ENCODE measurements around the gene PLCL1. TPM values are rescaled to one million over a fixed set of nuclear protein-coding genes. Genes with fewer than 3 reads are reported as not detected.

PLCL1 gene
- total RNA-seq, 1 donor from 2014 or later = 0.50 TPM

- no peak overlapping the region for H3K4me3 Mint-ChIP-seq (ENCODE audit: unreplicated experiment)
- H3K9me3 Mint-ChIP-seq (ENCODE audit: low read depth) = no peaks in the 10 kb centered on the region
- no peak for DNase-seq (ENCODE audit: low spot score)
- TF ChIP-seq, protein P1, sequence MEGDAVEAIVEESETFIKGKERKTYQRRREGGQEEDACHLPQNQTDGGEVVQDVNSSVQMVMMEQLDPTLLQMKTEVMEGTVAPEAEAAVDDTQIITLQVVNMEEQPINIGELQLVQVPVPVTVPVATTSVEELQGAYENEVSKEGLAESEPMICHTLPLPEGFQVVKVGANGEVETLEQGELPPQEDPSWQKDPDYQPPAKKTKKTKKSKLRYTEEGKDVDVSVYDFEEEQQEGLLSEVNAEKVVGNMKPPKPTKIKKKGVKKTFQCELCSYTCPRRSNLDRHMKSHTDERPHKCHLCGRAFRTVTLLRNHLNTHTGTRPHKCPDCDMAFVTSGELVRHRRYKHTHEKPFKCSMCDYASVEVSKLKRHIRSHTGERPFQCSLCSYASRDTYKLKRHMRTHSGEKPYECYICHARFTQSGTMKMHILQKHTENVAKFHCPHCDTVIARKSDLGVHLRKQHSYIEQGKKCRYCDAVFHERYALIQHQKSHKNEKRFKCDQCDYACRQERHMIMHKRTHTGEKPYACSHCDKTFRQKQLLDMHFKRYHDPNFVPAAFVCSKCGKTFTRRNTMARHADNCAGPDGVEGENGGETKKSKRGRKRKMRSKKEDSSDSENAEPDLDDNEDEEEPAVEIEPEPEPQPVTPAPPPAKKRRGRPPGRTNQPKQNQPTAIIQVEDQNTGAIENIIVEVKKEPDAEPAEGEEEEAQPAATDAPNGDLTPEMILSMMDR (IDR thresholded peaks at IDR 0.05) = no peak
- H3K36me3 Mint-ChIP-seq (ENCODE audit: low read depth) = no peaks in the 10 kb centered on the region
- H3K27me3 Mint-ChIP-seq (ENCODE audit: low read depth) = no peaks in the 10 kb centered on the region
- no peak overlapping the region for H3K27ac Mint-ChIP-seq (ENCODE audit: unreplicated experiment)
- peaks cover 55% of the 10 kb centered on the region for H3K4me1 Mint-ChIP-seq (ENCODE audit: low read depth)
These were observed 72.1 kb downstream of the PLCL1 start for GRCh38 chr2:197876524-197876923.

DNA sequence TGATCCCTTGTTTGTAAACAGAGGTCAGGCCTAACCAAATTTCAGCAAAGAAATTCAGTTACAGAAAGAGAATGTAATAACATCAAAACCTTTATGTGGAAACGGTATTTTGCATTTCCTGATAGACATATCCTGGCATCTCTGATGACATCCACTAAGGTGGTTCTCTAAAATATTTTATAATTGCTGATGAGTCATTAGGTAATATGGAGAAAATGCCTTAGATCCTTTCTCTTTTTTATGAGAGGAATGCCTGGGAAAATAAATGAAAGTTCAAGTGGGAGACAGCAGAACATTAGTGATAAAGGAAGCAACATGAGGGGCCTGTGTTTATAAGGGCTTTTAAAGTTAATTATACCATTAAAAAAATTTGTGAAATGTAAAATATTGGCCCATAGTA is 72.6 kb downstream of the PLCL1 start:
- Mint-ChIP-seq H3K9me3 (ENCODE audit: low read depth) (no peaks in the 10 kb centered on the region), H3K4me1 (ENCODE audit: low read depth) (peaks cover 50% of the 10 kb centered on the region), H3K27me3 (ENCODE audit: low read depth) (no peaks in the 10 kb centered on the region), H3K27ac (ENCODE audit: unreplicated experiment) (no peak overlapping the region), H3K36me3 (ENCODE audit: low read depth) (no peaks in the 10 kb centered on the region), H3K4me3 (ENCODE audit: unreplicated experiment) (no peak overlapping the region)
- TF ChIP-seq, protein P1 (IDR thresholded peaks at IDR 0.05) = no peak
- no peak for DNase-seq (ENCODE audit: low spot score)

- TF ChIP-seq, protein P1 (IDR thresholded peaks at IDR 0.05) = no peak
- Mint-ChIP-seq H3K27ac (ENCODE audit: unreplicated experiment) (peak overlapping the region; percentile 5), H3K4me1 (ENCODE audit: low read depth) (peaks cover 44% of the 10 kb centered on the region), H3K36me3 (ENCODE audit: low read depth) (no peaks in the 10 kb centered on the region), H3K9me3 (ENCODE audit: low read depth) (no peaks in the 10 kb centered on the region), H3K4me3 (ENCODE audit: unreplicated experiment) (no peak overlapping the region), H3K27me3 (ENCODE audit: low read depth) (no peaks in the 10 kb centered on the region)
- no peak for DNase-seq (ENCODE audit: low spot score)
These were observed 74.4 kb downstream of the PLCL1 start for GRCh38 chr2:197878792-197879191.

- Mint-ChIP-seq H3K4me1 (ENCODE audit: low read depth) (peaks cover 44% of the 10 kb centered on the region), H3K36me3 (ENCODE audit: low read depth) (peaks cover 1% of the 10 kb centered on the region), H3K27ac (ENCODE audit: unreplicated experiment) (no peak overlapping the region), H3K27me3 (ENCODE audit: low read depth) (no peaks in the 10 kb centered on the region), H3K4me3 (ENCODE audit: unreplicated experiment) (no peak overlapping the region), H3K9me3 (ENCODE audit: low read depth) (no peaks in the 10 kb centered on the region)
- TF ChIP-seq, protein P1 (IDR thresholded peaks at IDR 0.05) = no peak
- no peak for DNase-seq (ENCODE audit: low spot score)
These were observed 75.5 kb downstream of the PLCL1 start for GRCh38 chr2:197879812-197880408.

DNA sequence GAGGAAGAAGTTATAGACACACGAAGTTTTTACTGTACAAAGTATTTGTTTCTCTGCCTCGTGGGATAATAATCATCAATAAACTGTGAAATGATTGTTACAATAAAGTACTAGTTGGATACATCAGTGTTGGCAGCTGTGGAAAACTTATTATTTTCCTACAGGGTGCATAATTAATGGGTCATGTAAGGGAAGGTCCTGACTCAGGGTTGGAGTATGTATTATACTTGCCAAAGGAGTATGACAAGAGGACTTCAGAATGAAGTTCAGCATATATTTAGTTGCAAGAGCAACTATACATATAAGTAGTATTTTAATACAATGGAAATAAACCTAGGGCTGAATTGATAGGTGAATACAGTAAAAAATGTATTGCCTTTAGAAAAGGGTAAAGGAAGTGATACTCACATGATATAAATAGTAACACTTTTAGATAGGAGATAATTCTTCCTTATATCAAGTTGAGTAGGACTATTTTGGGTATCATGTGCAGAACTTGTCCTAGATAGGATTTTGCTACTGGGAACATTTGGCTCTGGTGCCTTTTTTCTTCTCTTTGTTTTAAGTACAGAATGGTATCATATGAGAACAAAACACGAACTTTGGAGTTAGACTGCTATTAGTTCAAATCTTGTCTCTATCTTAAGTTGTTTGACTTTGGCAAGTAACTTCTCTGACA is 79.1 kb downstream of the PLCL1 start:
- Mint-ChIP-seq H3K9me3 (ENCODE audit: low read depth) (no peaks in the 10 kb centered on the region), H3K27me3 (ENCODE audit: low read depth) (no peaks in the 10 kb centered on the region), H3K36me3 (ENCODE audit: low read depth) (peaks cover 1% of the 10 kb centered on the region), H3K4me3 (ENCODE audit: unreplicated experiment) (no peak overlapping the region), H3K27ac (ENCODE audit: unreplicated experiment) (no peak overlapping the region), H3K4me1 (ENCODE audit: low read depth) (peaks cover 21% of the 10 kb centered on the region)
- TF ChIP-seq, protein P1 (IDR thresholded peaks at IDR 0.05) = no peak
- DNase-seq (ENCODE audit: low spot score) = no peak
